T-helper 22 cell (primary cell): Measurements from ENCODE around the gene CSTF2T.

Experiments
- DNase-seq: peaks from one replicate; pipeline ENCODE4 v3.0.0-alpha.2; 2020; ENCODE audit warnings: low read depth

The CSTF2T gene, protein sequence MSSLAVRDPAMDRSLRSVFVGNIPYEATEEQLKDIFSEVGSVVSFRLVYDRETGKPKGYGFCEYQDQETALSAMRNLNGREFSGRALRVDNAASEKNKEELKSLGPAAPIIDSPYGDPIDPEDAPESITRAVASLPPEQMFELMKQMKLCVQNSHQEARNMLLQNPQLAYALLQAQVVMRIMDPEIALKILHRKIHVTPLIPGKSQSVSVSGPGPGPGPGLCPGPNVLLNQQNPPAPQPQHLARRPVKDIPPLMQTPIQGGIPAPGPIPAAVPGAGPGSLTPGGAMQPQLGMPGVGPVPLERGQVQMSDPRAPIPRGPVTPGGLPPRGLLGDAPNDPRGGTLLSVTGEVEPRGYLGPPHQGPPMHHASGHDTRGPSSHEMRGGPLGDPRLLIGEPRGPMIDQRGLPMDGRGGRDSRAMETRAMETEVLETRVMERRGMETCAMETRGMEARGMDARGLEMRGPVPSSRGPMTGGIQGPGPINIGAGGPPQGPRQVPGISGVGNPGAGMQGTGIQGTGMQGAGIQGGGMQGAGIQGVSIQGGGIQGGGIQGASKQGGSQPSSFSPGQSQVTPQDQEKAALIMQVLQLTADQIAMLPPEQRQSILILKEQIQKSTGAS

DNA sequence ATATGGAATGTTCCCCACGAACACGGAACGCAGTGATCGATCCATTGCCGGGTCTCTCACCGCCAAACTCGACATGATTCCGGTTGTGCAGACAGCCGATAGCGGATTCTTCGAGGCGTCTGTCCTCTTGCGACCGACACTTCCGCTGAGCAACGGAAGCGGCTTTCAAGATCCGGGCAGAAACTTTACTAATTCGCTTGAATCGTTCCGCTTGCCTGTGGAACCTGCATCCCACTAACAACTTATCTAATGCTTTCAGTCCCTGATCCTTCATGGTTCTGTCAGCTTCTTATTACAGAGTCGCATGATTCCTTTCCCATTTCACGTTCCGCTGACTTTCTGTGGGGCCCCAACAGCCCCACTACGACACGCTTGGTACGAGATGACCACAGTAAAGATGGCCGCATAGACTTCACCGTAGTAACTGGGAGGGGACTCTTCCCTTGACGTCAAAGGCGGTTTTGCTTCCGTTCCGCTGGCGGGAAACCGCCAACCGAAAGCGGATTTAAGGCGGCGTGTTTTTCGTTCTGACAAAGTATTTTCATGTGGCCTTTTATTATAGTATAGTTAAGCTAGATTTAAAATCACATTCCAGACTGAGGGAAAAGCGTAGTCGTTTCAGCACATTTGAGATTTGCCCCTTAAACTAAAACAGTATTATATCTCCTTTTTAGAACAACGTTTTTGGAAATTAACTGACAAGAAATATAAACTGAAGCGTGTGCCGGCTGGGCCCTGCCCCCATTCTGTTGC, at the start of gene CSTF2T:
CSTF2T (minus strand) TSS at position 121 of the 753 bp plus-strand sequence; CDS start at position 75, 46 bp downstream.
- DNase-seq = peak; percentile 83

DNA sequence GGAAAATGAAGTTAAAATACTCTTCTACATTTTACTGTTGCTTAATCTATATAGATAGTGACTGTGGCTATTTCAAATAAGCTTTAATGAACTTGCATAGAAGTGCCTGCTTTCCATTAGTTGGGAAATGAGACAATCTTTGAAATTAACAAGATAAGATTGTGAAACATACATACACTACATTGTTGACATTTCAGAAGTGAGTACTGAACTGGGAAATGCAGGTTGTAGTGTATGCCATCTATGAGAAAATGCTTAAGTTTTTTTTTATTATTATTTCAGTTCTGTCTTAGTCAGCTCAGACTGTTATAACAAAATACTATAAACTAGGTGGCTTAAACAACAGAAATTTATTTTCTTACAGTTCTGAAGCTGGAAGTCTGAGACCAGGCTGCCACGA, 49.6 kb upstream of the CSTF2T start:
- no peak for DNase-seq

DNA sequence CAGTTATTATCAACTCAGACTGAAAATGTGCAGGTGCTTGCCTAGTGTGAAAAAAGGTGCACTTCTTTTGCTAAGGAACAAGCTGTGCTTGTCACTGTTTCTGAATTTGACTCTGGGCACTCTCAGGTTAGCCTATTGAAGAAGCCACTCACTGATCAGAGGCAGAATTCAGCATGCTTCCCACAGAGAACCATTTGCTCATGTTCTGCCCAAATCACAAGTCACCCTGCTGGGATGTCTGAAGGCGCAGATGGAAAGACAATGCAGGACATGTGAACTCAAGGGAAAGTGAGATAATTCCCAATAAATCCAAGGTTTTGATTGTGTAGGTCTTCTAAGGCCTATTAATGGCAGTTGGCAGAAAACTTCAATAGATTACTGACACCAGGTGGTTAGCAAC, 47.8 kb upstream of the CSTF2T start:
- DNase-seq = no peak

DNA sequence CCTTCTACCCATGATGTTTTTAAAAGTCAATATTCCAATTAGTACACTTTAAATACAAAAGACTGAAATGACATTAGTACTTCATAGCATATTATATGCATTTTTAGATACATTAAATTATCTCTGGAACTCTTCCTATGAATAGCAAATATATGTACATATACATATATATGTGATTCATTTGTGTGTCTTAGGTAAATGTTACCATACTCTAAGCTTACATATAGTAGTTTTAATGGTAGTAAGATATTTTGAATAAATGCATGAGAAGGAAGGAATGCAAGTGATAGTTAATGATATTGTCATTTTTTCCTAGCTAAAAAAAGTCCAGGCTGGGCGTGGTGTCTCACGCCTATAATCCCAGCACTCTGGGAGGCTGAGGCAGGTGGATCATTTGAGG, 46.0 kb upstream of the CSTF2T start:
- no peak for DNase-seq

DNA sequence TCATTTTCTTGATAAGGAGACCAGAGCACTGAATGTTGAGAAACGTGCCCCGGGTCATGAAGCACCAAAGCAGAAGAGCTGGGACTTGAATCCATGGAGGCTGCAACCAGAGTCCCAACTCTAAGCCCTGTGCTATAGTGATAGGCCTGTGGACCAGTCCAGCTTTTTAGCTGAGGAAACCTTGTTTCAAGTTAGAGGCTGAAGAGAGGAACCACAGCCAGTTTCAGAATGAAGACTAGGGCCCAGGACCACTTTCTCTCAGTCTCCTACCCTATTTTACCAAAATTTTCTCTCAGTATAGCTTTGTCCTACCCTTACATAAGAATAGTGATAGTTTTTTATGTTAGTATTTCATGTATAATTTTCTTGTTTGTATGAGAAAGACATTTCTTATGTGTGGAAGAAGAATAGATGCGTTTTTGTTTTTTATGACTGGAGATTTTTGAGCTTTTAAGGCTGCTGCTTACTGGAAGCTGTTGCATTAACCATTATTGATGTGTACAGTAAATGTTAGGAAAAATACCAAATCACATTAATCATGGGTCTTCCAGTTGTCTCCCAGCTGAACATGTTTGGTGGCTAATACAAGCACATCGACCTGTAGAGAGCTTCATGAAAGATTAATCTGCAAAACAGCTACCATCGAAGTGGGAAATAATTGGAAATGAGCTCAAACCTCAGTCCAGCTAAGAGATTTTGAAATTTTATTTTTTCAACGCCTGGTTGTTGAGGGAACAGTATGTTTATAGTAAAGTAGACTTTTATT, 45.0 kb upstream of the CSTF2T start:
- no peak for DNase-seq

DNA sequence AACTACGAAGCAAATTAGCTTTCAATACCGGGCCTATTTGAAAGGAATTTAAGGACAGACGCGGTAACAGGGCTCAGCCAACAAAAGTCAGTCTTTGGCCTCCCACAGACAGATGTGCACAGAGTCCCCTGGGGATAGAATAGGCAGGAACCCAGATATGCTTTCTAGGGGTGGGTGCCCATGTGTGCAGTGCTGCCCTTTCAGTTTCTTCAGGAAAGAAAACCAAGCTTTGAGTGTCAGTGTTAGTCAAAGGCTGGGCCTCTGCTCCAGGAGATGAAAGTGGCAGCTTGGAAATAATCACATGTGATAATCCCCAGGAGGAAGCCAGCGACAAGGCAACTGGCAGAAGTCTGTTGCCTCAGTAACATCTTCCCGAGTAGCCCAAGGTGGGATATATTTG, 43.8 kb upstream of the CSTF2T start:
- DNase-seq = no peak

DNA sequence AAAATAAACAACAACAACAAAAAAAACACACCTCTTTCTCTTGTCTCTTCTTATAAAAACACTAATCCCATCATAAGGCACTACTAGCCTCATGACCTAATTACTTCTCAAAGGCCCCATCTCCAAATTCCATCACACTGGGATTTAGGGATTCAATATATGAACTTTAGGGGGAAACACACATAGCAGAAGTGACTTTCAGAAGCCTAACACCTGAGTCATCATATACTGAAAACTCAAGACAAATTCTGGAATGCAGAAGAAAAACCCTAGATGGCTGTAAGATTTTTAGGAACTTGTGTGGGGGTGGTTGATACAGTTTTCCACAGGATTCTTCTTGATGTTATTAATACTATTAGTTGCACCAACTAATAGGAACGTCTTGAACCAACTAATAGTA, 33.7 kb upstream of the CSTF2T start:
- no peak for DNase-seq

DNA sequence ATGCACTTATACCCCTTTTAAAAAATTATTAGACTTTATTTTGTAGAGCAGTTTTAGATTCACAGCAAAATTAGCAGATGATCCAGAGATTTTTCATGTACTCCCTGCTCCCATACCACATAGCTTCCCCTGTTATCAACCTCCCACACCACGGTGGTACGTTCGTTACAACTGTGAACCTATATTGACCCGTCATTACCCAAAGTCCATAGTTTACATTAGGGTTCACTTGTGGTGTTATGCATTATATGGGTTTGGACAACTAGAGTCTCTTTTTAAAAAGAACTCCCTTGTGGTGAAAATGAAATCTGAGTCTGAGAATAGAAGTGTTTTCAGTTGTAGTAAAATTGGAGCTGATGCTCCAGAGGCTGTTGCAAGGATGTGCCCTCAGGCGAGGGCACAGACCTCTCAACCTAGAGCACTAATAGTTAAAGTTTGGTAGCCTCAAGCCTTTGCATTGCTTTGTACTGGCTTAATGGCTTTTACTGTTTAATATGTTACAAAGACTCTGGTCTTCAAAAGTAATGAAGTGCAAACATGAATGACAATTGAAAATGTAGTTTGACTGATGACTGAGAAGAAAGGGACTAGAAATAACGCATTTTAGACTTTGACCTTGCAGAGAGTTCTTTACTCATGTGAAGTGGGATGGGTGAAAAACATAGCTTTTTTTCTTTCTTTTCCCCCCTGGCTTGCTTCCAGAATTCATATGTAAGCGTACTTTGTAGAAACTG, 30.6 kb upstream of the CSTF2T start:
- no peak for DNase-seq

DNA sequence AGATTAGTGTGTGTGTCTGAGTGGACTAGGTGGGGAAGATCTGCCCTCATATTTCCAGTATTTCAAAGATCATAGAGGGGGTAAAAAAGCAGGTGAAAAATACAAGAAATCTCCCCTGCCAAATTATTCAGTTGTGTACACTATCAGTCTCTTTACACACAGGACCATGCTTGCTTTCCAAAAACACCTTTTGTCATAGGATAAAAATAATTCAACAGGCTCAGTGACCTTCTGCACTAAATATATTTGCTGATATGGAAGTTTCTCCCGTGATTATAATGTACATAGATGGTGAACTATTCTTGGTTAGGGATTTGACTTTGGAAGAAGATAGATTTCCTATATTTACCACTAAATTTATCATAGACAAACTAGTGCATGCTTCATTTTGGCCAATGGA, 24.6 kb upstream of the CSTF2T start:
- no peak for DNase-seq

DNA sequence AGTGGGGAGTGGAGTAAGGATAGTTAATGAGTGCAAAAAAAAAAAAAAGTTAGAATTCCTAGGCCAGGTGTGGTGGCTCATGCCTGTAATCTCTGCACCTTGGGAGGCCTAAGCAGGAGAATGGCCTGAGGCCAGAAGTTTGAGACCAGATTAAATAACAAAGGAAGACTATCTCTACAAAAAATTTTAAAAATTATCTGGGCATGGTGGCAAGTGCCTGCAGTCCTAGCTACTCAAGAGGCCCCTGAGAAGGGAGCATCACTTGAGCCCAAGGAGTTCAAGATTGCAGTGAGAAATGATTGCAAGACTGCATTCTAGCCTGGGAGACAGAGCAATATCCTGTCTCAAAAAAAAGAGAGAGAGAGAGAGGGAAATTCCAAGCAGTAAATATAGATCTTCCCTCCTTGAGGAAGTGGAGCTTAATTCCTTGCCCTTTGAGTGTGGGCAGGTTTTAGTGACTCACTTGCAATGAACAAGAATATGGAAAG, 19.5 kb upstream of the CSTF2T start:
- DNase-seq = no peak

DNA sequence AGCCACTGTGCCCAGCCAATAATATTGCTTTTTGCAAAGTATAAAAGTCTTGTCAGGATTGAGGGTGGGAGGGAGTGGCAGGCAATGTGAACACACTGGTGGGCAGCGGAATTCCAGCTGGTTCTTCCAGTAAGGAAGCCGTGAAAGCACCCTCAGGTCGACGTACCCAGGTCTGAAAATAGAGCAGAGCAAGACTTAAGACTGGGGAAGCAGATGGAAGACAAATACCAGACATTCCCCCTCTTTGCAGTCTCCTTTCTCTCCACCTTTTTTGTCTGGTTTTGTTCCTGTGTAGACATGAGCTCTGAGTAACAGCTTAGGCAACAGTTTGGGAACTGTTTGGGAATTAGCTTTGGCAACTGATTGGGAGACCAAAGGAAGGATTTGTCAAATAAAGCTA, 17.6 kb upstream of the CSTF2T start:
- DNase-seq = no peak

DNA sequence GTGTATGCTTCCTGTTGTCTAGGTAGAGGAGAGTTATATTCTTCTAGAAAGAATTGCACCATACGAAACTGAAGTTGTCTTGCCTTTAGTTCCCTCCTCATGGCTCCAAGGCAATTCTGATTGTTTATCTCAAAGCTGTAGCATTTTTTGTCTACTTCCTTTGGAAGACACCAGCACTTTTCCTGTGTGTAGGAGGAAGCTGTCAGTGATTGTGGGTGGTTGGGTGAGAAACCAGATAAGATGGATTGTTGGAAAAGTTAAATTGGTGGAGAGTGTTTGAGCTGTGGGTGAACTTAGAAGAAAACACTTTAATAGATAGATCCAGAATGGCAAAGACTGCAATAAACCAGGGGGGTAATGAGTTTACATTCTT, 12.1 kb upstream of the CSTF2T start:
- DNase-seq = no peak

DNA sequence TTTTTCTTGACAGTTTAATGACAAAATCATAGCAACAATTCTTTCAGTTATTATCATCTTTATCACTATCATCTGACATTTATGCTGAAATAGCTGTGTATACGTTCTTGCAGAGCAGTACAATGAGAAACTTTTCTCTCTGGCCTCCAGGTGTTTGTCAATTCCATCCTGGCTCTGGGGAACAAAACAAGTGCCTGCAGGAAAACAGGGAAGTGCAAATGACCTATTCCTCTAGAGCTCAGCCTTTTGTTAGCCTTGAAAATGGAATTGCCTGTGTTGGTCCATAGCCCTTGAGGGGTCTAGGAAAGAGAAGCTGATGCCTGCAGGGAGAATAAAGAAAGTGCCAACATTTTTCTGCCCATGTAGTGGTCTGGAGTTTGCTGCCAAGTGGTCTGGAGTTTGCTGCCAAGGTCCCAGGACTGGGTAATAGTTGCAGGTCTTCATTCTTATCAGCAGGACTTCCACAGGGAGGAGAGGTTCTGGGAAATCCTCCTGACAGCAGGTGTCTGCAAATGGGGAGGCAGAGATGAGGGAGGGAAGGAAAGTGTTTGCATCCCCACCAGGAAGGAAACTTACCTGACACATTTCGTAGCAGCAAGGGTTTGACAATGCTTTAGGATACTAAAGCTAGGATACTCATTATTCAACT, 10.1 kb upstream of the CSTF2T start:
- no peak for DNase-seq

DNA sequence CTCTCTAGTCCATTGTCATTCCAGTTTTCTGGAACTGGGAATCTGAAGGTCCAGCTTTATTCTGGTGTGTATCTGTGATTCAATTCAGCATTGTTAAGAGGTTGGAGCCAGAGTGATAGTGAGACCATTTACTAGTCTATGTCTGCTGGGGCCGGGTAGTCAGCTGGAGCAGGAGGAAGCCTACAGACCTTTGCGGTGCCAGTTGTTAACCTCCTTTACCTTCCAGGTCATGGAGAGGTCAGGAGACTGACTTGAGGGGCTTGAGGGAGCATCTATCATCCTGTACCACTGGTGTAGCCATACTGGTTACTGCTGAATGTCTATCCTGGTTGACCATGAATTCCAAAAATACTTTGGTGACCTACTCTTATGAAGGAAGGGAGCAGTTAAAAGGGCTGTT, 9.2 kb upstream of the CSTF2T start:
- DNase-seq = no peak

DNA sequence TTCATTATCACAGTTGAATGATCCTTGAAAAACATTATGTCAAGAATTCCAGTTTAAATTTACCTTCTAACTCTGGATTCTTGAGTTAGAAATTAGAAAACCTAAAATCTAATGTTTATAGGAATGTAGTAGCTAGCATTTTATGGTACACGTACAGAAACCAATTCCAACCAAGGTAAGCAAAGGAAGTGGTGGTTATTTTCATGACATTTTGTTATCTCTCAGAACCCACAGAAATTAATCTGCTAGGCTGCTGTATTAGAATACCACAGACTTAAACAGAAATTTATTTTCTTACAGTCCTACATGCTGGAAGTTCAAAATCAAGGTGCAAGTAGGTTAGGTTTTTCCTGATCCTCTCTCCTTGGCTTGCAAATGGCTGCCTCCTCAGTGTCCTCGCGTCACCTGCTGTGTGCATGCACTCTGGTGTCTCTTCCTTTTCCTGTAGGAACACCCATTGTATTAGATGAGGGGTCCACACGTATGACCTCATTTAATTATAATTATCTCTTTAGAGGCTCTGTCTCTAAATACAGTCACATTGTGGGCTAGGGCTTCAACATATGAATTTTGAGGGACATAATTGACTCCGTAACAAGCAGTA, 8.5 kb upstream of the CSTF2T start:
- DNase-seq = no peak

DNA sequence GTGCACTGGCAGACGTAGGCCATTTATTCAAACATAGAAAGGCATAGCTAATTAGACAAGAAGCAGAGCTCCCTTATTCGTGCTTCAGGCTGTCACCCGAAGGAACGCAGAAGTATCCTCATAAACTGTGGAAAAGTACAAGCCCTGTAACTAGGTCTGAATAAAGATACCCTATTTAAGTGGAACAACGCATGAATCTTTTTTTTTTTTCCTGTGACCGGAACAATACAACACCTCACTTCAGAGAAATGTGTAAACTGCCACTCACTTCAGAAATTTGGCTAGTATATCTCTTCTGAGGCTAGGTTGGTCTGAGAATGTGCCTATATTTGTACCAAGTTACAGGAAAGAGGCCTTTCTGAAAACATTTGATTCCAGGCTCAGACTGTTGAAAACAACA, 8.0 kb upstream of the CSTF2T start:
- no peak for DNase-seq

DNA sequence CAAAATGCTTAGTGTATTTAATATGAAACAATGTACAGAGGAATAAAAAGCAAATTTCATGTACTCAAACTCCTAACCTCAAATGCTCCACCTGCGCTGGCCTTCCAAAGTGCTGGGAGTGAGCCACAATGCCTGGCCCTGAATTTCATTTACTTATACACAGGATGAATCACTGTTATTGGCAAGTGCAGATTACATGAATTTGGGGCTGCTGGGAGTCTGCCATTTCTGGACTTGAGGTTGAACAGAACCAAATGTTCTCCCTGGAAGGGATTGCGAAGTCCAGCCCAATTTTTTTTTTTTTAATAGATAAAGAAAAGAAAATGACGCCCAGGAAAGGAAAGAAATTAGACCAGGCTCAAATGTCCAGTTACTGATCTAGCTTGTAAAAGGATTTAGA, 6.8 kb upstream of the CSTF2T start:
- no peak for DNase-seq

DNA sequence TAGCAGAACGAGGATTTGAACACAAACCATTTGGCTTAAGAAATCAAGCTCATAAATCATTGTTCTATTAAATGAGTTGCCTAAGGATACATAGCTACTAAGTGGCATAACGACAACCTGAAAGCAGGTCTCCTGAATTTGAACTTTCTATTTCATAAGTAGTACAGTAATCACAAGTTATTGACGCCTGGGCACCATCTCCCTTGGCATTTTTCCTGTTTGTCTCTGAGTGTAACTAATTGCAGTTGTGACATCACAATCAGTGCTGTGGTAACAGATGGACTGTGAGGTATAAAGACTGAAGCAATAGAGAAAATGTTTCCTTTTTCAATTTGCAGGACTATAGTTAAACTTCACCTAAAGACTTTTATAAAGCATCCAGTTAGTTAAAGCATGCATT, 6.4 kb upstream of the CSTF2T start:
- no peak for DNase-seq

DNA sequence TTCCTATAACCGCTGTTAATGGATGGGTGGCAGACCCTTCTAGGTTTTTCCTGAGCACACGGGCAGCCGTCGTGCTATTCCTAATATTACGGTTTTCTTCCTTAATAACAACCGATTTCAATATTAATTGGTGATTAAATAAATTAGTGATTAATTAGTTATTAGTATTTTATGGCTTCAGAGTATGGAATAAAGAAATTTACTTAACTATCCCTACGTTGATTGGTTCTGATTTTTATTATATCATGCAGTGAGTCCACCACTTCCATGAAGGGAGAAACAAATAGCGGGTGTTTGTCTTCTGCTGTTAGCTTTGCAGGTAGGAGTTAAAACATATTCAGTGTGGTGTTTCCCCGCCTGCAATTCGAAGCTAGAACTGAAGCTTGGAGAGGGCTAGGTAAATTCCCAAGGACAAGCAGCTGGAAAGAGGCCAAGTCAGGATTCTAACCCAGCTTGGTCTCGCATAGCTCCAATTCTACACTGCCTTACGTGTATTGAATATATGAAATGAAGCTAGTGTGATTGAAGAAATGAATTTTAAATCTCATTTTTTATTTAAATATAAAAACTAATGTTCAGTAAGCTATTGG, 928 bp upstream of the CSTF2T start:
- DNase-seq = no peak

DNA sequence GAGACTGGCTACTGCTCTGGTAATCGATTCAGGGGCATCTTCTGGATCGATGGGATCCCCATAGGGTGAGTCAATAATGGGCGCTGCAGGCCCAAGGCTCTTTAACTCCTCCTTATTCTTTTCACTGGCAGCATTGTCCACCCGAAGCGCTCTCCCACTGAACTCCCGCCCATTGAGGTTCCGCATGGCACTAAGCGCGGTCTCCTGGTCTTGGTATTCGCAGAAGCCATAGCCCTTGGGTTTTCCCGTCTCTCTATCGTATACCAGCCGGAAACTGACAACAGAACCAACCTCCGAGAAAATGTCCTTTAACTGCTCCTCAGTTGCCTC, 285 bp downstream of the CSTF2T start:
- DNase-seq = no peak
